ENCODE measurements around the gene SPTBN4.

DNA sequence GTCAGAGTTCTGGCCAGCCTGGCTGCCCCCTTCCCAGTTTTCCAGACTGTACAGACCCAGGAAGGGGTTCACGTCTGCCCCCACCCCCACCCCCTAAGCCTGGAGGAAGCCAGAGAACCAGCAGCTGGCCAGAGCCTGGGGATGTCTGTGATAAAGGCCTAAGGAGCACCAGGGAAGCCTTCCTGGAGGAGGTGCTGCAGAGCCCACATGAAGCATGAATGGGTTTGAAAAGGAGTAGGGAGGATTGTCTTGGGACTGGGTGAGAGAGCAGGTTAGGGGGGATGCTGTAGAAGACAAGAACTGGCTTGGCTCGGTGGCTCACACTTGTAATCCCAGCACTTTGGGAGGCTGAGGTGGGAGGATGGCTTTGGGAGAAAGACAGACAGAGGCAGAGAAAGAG is 115.7 kb downstream of the SPTBN4 start:
- TF ChIP-seq CTCF (IDR thresholded peaks at IDR 0.05) (no peak), EZH2phosphoT487 (IDR thresholded peaks at IDR 0.05; ENCODE audit: borderline replicate concordance, low read depth) (no peak), GABPA (IDR thresholded peaks at IDR 0.05; ENCODE audit: low read depth) (no peak), RAD21 (IDR thresholded peaks at IDR 0.05; ENCODE audit: low read length) (no peak), FOXJ3 (CRISPR knock-in tag; IDR thresholded peaks at IDR 0.05) (no peak), FOXM1 (IDR thresholded peaks at IDR 0.05; ENCODE audit: low read depth) (no peak), SMC3 (IDR thresholded peaks at IDR 0.05; ENCODE audit: low read depth, low read length) (no peak)
